ENCODE measurements around the gene TRIM7. TPM values are rescaled to one million over a fixed set of nuclear protein-coding genes. Genes with fewer than 3 reads are reported as not detected.
"Not testable (repeated sequence)": the region's sequence is repeated elsewhere in the genome, so short reads cannot be mapped to it uniquely, and the experiment has no call there.

The TRIM7 gene
- total RNA-seq, 2 donors from 2014 or later = 5.9 to 9.0 TPM

- no peak for DNase-seq
- intact Hi-C loops (cut with DNase I) = no loop called here
- ATAC-seq = no peak
Observed at GRCh38 chr5:181166812-181167733, 37.9 kb downstream of the TRIM7 start.

GRCh38 chr5:181164076-181164952 lies 40.7 kb downstream of the TRIM7 start:
- no peak for ATAC-seq
- intact Hi-C loops (cut with DNase I) = no loop called here
- no peak for DNase-seq

- DNase-seq = no peak
- ATAC-seq = no peak
- intact Hi-C loops (cut with DNase I) = no loop called here
Observed at GRCh38 chr5:181163487-181164075, 41.4 kb downstream of the TRIM7 start.

- intact Hi-C loops (cut with DNase I) = no loop called here
- DNase-seq (no peak), ATAC-seq (no peak)
Observed at GRCh38 chr5:181161534-181162175, 43.3 kb downstream of the TRIM7 start.

GRCh38 chr5:181160755-181161533 lies 44.1 kb downstream of the TRIM7 start:
- ATAC-seq (peak in 1 of 2 donors; percentile 18), DNase-seq (peak; percentile 39)

GRCh38 chr5:181160152-181160754 lies 44.7 kb downstream of the TRIM7 start:
- ATAC-seq (peak; percentile 27 to 59), DNase-seq (peak; percentile 48)
- intact Hi-C loops (cut with DNase I) = no loop called here

More at GRCh38 chr5:181160755-181161533, 44.1 kb downstream of the TRIM7 start:
- intact Hi-C loops (cut with DNase I) = not testable (repeated sequence)

GRCh38 chr5:181159286-181160151 lies 45.5 kb downstream of the TRIM7 start:
- peak; percentile 81 for DNase-seq
- intact Hi-C loops (cut with DNase I) = loop anchor here (5.0 to 10.0 kb wide), 2 partner anchors 292 to 375 kb away; no protein-coding TSS in a partner anchor
- ATAC-seq = peak; percentile 92

GRCh38 chr5:181158869-181159268 lies 46.1 kb downstream of the TRIM7 start:
- ATAC-seq = no peak
- intact Hi-C loops (cut with DNase I) = loop anchor here (5.0 to 10.0 kb wide), 2 partner anchors 292 to 374 kb away; no protein-coding TSS in a partner anchor
- DNase-seq = no peak

- intact Hi-C loops (cut with DNase I) = loop anchor here (5.0 to 10.0 kb wide), 2 partner anchors 289 to 372 kb away; no protein-coding TSS in a partner anchor
- no peak for ATAC-seq
- DNase-seq = no peak
Observed at GRCh38 chr5:181156758-181157157, 48.2 kb downstream of the TRIM7 start.

GRCh38 chr5:181153814-181154213 lies 51.2 kb downstream of the TRIM7 start:
- DNase-seq (no peak), ATAC-seq (no peak)
- intact Hi-C loops (cut with DNase I) = loop anchor here in 1 of 2 donors (10.0 kb wide), 1 partner anchor 369 kb away; no protein-coding TSS in a partner anchor

GRCh38 chr5:181152406-181152805 lies 52.6 kb downstream of the TRIM7 start:
- DNase-seq (no peak), ATAC-seq (no peak)
- intact Hi-C loops (cut with DNase I) = loop anchor here in 1 of 2 donors (10.0 kb wide), 1 partner anchor 368 kb away; no protein-coding TSS in a partner anchor

GRCh38 chr5:181151146-181151545 lies 53.9 kb downstream of the TRIM7 start:
- intact Hi-C loops (cut with DNase I) = loop anchor here in 1 of 2 donors (10.0 kb wide), 1 partner anchor 366 kb away; no protein-coding TSS in a partner anchor
- DNase-seq (no peak), ATAC-seq (no peak)

GRCh38 chr5:181149806-181150733 lies 54.9 kb downstream of the TRIM7 start:
- ATAC-seq = no peak
- intact Hi-C loops (cut with DNase I) = loop anchor here in 1 of 2 donors (10.0 kb wide), 1 partner anchor 365 kb away; no protein-coding TSS in a partner anchor

GRCh38 chr5:181149355-181149754 lies 55.6 kb downstream of the TRIM7 start:
- no peak for ATAC-seq
- DNase-seq = no peak
- intact Hi-C loops (cut with DNase I) = no loop called here

More at GRCh38 chr5:181149806-181150733, 54.9 kb downstream of the TRIM7 start:
- no peak for DNase-seq

All from left cardiac atrium (tissue), 4 donors.